Stimulated activated CD8-positive, alpha-beta memory T cell treated with anti-CD3 and anti-CD28 coated beads, Interleukin-15, amount 100 ng/mL, for 24 hours (primary cell): ENCODE measurements around the gene UHMK1.

Experiments
- DNase-seq: peaks from one replicate; pipeline ENCODE4 v3.0.0-alpha.2; 2020; ENCODE audit warnings: low read depth

UHMK1 gene

DNA sequence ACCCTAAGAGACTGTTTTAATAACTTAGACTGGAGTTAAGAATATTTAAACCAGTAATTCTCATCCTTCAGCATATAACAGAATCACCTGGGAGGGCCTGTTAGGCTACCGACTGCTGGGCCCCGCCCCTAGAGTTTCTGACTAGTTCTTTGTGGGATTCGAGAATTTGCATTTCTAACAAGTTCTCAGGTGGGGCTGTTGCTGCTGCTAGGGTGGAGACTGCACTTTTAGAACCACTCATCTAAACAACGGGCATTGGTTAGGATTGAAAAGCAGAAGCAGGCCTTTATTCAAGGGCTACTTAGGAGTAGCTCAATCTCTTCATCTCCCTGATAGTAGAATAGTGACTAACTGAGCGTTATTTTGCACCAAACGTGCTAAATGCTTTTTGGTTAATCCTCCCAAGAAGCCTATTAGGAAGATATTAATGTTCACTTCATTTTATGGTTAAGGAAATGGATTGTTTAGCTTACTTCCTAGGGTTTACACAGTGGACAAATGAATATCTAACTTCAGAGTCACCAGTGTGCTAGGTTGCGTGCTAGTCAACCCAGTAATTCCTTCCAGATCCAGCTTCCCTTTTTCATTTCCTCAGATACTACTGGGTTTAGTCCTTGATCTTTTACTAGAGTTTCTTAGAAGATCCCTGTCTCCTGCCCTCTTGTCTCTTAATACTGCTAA is 32.8 kb downstream of the UHMK1 start:
- DNase-seq = no peak

DNA sequence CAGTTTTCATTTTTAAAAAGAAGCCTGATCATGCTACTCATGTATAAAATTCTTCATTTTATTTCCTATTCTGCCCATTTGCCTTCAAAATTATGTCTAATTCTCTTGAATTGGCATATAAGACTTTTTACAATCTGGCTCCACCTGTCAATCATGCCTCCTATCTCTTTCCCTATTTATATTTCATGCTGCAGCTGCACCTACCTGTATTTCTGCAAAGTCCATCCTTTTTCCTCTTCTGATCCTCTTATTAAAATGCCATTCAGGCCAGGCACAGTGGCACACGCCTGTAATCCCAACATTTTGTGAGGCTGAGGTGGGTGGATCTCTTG is 33.3 kb downstream of the UHMK1 start:
- no peak for DNase-seq

- no peak for DNase-seq
Measured at GRCh38 chr1:162535501-162535900, 37.9 kb downstream of the UHMK1 start.

- DNase-seq = no peak
Measured at GRCh38 chr1:162536511-162536910, 38.9 kb downstream of the UHMK1 start.

DNA sequence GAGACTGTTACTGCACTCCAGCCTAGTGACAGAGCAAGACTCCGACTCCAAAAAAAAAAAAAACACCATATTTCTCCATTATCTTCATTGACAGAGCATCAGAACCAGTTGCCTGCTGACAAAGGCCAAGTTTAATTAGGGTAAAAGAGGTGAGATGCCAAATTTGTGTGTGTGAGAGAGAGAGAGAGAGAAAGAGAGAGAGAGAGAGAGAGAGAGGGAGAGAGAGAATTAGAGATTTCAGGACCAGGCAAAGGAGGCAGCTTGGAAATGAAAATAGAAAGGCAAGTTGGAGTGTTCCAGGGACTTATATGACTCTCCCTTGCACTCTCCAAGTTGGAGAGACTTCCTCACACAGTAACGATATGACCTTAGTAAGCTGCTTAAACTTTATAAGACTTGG is 39.6 kb downstream of the UHMK1 start:
- DNase-seq = no peak

DNA sequence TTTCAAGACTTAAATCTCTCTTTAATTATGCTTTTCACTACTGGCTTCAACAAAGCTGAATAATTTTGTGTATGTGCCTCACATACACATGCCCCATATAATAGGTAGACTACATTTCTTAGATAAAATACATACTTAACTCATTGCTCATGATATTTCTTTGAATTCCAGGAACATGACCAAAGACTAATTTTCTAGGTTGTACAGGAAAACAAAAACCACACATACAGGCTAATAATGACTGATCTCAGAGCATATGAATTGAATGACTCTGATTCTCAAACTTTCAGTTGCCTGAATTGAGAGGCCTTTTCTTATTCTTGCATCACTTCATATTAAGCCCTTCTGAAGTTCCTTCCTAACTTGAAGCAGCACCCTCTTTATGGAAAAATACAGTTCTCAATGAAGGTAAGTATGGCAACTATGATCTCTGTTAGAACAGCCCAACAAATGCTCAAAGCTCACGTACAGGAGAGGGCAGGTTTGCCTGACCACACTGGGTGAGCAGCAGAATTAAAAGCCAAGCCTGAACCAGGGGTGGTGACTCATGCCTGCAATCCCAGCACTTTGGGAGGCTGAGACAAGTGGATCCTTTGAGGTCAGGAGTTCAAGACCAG is 41.3 kb downstream of the UHMK1 start:
- DNase-seq = no peak

- no peak for DNase-seq
Measured at GRCh38 chr1:162541619-162542141, 44.1 kb downstream of the UHMK1 start.

DNA sequence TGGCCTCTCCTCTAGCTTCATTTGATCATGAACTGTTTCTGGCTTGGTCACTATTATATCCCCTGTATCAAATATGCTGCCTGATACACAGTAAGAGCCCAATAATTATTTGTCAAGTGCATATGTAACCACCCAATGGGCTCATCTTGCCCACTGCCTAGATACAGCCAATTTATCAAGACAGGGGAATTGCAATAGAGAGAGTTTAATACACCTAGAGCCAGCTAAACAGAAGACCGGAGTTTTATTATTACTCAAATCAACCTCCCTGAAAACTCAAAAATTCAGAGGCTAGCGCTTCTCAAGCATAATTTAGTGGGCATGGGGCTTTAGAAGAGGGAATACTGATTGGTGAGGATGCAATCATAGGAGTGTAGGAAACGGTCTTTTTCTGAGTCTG is 45.6 kb downstream of the UHMK1 start:
- no peak for DNase-seq

DNA sequence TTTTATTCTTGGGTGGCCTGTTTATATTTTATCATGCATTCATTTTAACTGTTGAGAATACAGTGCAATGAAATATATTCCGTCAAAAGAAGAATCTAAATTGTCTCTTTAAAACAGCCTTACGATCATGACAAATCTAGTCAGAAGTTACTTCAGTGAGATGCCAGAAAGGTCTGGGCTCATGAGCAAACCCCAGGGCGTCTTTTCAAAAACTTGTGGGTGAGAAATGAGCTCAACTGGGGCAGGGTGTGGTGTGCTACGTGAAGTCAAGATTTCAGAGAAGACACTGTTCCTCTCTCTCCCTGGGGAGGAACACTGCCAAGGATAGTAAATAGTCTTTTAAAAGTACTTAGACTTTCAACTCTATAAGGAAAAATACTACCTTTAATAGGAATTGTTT is 50.6 kb downstream of the UHMK1 start:
- DNase-seq = no peak

DNA sequence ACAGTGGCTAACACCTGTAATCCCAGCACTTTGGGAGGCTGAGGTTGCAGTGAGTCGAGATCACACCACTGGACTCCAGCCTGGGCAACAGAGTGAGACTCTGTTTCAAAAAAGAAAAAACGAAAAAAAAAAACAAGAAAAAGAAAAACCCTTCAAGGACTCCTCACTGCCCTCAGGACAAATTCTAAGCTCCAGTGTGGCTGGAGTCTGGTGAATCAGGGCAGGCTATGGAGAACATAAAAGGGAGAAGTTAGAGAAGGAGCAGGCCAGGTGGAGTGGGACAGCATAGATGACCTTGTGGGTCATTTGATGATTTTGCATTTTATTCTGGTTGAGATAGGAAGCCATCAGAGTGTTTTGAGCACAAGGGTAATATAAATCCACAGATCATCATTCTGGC is 51.4 kb downstream of the UHMK1 start:
- DNase-seq = no peak

DNA sequence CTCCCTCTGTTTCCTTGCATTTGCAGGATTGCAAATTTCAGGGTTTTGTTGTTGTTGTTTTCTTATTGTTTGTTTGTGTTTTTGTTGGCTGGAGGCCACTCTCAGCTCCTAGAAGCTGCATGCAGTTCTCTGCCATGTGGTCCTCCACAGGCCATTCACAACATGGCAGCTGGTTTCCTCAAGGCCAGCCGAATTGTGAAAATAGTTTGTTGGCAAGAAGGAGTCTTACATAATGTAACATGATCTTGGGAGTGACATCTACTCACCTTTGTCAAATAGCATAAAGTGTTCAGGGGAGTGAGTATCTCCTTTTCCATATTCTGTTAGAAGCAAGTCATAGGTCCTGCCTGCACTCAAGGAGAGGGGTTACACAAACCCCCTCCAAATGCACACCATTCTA is 53.3 kb downstream of the UHMK1 start:
- no peak for DNase-seq

DNA sequence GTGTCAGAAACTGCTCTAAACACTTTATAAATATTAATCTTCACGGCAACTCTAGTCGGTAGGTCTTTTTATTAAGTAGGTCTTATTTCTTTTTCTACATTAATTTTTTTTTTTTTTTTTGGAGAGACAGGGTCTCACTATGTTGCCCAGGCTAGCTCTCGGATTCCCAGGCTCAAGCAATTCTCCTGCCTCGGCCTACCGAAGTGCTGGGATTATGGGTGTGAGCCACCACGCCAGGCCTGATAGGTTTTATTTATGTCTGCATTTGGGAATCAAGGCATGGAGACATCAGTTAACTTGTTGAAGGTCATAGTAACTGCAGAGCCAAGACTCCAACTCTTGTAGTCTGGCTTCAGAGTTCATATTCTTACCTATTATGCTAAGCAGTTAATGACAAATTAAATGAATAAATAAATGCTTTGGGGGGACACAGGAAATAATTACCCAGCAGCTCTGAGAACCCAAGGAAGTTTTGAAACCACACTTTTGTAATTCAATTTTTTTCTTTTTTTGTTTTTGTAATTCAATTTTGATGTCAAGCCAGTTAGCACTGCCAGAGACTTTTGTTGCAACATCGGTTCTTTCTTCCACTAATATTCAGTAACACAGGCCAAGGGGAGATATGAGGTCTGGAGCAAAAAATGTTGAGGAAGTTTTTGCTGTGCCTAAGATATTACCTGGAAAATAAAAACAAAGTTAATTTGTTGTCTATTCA is 54.5 kb downstream of the UHMK1 start:
- no peak for DNase-seq

GRCh38 chr1:162552684-162553252 is 55.1 kb downstream of the UHMK1 start:
- DNase-seq = no peak

GRCh38 chr1:162554258-162554657 is 56.6 kb downstream of the UHMK1 start:
- DNase-seq = no peak

- no peak for DNase-seq
Measured at GRCh38 chr1:162557536-162557935, 59.9 kb downstream of the UHMK1 start.

- DNase-seq = no peak
Measured at GRCh38 chr1:162560303-162561036, 62.9 kb downstream of the UHMK1 start.

DNA sequence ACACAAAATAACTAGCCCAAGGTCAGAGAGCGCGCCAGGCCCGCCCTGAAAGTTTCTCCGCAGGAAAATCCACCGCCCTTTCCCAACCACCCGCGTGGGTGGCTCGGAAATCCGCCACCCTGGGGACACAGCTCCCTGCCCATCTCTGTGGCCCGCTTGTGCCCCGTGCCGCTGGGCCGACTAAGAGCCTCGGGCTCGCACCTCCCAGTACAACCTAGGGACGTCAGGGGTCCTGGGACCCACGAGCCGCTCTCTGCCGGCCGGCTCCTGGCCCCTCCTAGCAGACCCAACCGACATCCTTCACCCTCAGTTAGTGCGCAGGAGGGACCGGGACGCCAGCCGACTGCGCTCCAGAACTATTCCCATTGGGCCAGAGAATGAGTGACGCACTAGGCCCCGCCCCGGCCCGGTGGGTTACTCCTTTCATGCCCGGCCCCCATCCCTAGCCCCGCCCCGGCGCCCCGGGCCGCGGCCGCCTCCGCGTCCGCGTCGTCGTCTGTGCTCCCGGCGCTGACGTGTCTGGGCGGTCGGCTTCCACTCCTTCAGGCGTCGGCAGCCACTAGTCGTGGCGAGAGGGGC is 63.5 kb downstream of the UHMK1 start:
- peak; percentile 96 for DNase-seq

DNA sequence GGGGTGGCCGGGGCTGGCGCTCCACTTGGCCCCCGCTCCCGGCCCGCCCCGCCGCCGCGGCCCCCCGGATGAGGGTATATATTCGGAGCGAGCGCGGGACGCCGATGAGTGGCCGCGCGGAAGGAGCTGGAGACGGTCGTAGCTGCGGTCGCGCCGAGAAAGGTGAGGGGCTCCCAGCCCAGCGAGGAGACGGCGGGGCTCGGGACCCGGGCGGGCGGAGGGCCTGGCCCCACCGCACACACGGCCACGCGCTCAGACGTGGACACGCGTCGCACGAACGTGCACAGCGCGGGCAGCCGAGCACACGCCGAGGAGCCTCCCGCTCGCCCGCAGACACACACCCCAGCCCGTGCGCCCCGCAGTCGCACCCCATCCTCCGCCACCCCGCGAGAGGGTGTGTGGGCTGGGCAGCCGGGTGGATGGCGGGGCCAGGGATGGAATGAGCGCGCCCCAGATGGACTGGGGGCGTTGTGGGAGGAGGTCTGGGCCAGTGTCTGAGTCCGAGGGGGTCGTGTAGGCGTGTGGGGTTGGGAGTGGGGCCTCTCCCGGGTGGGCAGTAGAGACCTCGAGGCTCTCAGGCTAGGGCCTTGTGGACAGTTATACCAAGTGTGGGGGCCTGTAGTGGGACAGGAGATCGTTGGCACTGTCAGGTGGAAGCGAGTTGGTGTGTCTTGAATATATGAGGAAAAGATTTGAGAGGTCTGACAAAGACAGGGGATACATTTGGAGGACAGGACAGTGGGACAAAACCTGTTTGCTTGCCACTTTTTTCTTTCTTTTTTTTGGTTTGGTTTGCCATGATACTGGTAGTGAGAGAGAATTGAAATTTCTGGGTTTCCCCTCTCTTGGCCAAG is 64.2 kb downstream of the UHMK1 start, which contains the start of gene UAP1:
Gene UAP1 (plus strand): TSS at position 107 of the 854 bp plus-strand sequence. CDS start 4,347 bp downstream, outside the sequence.
- DNase-seq = peak; percentile 4

GRCh38 chr1:162562470-162562828 is 64.8 kb downstream of the UHMK1 start:
- DNase-seq = no peak

DNA sequence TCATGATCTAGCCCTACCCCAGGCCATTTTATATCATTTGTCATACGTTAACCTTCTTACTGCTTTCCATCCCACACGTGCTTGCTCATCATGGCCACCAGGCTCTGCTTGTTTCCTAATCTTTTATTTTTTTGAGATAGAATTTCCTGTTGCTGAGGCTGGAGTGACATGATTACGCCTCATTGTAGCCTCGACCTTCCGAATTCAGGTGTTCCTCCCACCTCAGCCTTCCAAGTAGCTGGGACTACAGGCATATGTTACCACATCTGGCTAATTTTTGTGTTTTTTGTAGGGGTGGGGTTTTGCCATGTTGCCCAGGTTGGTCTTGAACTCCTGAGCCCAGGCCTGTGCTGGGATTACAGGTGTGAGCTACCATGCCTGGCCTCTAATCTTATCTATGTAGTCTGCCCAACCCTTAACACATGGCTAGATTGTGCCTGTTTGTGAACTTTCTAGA is 67.2 kb downstream of the UHMK1 start:
- DNase-seq = no peak

- DNase-seq = no peak
Measured at GRCh38 chr1:162565460-162565859, 67.8 kb downstream of the UHMK1 start.
